GM12878 (cell line): Measurements from ENCODE around the gene ZKSCAN5. TPM values are rescaled to one million over a fixed set of nuclear protein-coding genes. Genes with fewer than 3 reads are reported as not detected.

Experiments used
- ATAC-seq: fragments of 200-7000 bp; cut with Tn5 transposase; 3 replicates; pipeline ENCODE4 v1.9.1; 2020; ENCODE audit warnings: mild to moderate bottlenecking, moderate library complexity
- BruUV-seq: library from RNA; stranded (reverse); fragments of 400-500 nt; replicated peaks from 2 replicates; lab custom pipeline; 2021; lab: Mats Ljungman, UMichigan
- CTCF ChIA-PET: fragments of 300-600 bp; sonication (Branson Sonifier 250); formaldehyde crosslinking; extraction: SDS; loops from one replicate; lab custom pipeline; 2021; ENCODE audit warnings: inconsistent platforms; lab: Yijun Ruan, JAX
- POLR2A ChIA-PET: fragments of 350-600 bp; formaldehyde crosslinking; extraction: SDS; loops from one replicate; lab custom pipeline; 2021; ENCODE audit warnings: inconsistent platforms; lab: Charles Lee
- RAD21 ChIA-PET: fragments of 300-600 bp; sonication (Branson Sonifier 250); formaldehyde crosslinking; loops from one replicate; lab custom pipeline; 2023; ENCODE audit warnings: antibody characterized with exemption; ENCODE audit not compliant: unreplicated experiment; lab: Charles Lee
- SMC1A ChIA-PET: fragments of 300-600 bp; sonication (Branson Sonifier 250); formaldehyde crosslinking; loops from one replicate; lab custom pipeline; 2023; ENCODE audit not compliant: unreplicated experiment, uncharacterized antibody; lab: Charles Lee
- DNase-seq: peaks from one replicate; pipeline ENCODE4 v3.0.0-alpha.2; 2011; ENCODE audit warnings: low read depth, low spot score
- FAIRE-seq: peaks from 3 replicates; lab custom pipeline; 2011; peaks lifted over from hg19 to GRCh38; lab: Jason Lieb, UNC
- H2AFZ ChIP-seq: 2 replicates; pipeline ENCODE4 v1.6.0; 2011; ENCODE audit warnings: low read depth, low read length, control low read depth; ENCODE audit not compliant: control insufficient read depth
- H3K27ac ChIP-seq: 2 replicates; pipeline ENCODE4 v1.5.1; 2011; ENCODE audit warnings: control low read depth; ENCODE audit not compliant: control insufficient read depth, insufficient read depth
- H3K27me3 ChIP-seq, 2 experiments: replicated peaks in 1 of 2; 2 replicates each; pipeline versions ENCODE4 v1.6.0 to v1.6.1; 2011; ENCODE audit warnings: low read length in 1 of 2; ENCODE audit not compliant: control insufficient read depth in 2 of 2, insufficient read depth in 2 of 2
- H3K36me3 ChIP-seq, 2 experiments: 2 replicates each; pipeline ENCODE4 v1.5.1; 2011; ENCODE audit warnings: low read length in 1 of 2; ENCODE audit not compliant: control insufficient read depth in 2 of 2, insufficient read depth in 2 of 2
- H3K4me1 ChIP-seq: 2 replicates; pipeline ENCODE4 v1.6.1; 2011; ENCODE audit warnings: mild to moderate bottlenecking, low read length, moderate library complexity, mixed read lengths; ENCODE audit not compliant: control insufficient read depth, insufficient read depth
- H3K4me2 ChIP-seq: 2 replicates; pipeline ENCODE4 v1.6.0; 2011; ENCODE audit warnings: control low read depth; ENCODE audit not compliant: control insufficient read depth, insufficient read depth
- H3K4me3 ChIP-seq: fragments of 200-600 bp; sonication (generic); 2 replicates; pipeline ENCODE4 v1.5.1; 2016
- H3K79me2 ChIP-seq: 2 replicates; pipeline ENCODE4 v1.6.0; 2011; ENCODE audit warnings: low read length; ENCODE audit not compliant: control insufficient read depth, insufficient read depth
- H3K9ac ChIP-seq: 2 replicates; pipeline ENCODE4 v1.8.0; 2011; ENCODE audit warnings: low read length, control low read depth, mixed read lengths; ENCODE audit not compliant: control insufficient read depth, insufficient read depth
- H3K9me3 ChIP-seq: replicated peaks from 3 replicates; pipeline ENCODE4 v1.5.1; 2011; ENCODE audit warnings: mild to moderate bottlenecking, low read length; ENCODE audit not compliant: control insufficient read depth, insufficient read depth
- H4K20me1 ChIP-seq: 2 replicates; pipeline ENCODE4 v1.6.0; 2011; ENCODE audit not compliant: control insufficient read depth, insufficient read depth
- ATF7 ChIP-seq: fragments of 450-650 bp; IDR thresholded peaks from 2 replicates; pipeline ENCODE4 v1.6.1; 2016; ENCODE audit warnings: low read depth, mild to moderate bottlenecking
- BCL11A ChIP-seq: IDR thresholded peaks from 2 replicates; pipeline ENCODE4 v1.6.1; 2011; ENCODE audit warnings: low read depth, low read length
- CBFB ChIP-seq: IDR thresholded peaks from 2 replicates; pipeline ENCODE4 v1.6.1; 2016; ENCODE audit warnings: antibody characterized with exemption, low read depth
- EED ChIP-seq: sonication (generic); IDR thresholded peaks from 2 replicates; pipeline ENCODE4 v1.6.1; 2016; ENCODE audit warnings: antibody characterized with exemption, low read depth
- HCFC1 ChIP-seq: fragments of 150-350 bp; IDR thresholded peaks from 2 replicates; pipeline ENCODE4 v1.6.1; 2014; ENCODE audit warnings: low read length
- PKNOX1 ChIP-seq: fragments of 450-650 bp; IDR thresholded peaks from 2 replicates; pipeline ENCODE4 v1.6.1; 2016; ENCODE audit warnings: mild to moderate bottlenecking
- PML ChIP-seq: IDR thresholded peaks from 2 replicates; pipeline ENCODE4 v1.6.1; 2012; ENCODE audit warnings: low read length, inconsistent platforms
- POLR2AphosphoS2 ChIP-seq: IDR thresholded peaks from 2 replicates; pipeline ENCODE4 v1.6.1; 2011; ENCODE audit warnings: low read depth, mild to moderate bottlenecking, low read length, improper control_type of control experiment, moderate library complexity
- RBBP5 ChIP-seq: fragments of 200-600 bp; sonication (generic); conservative IDR thresholded peaks from 2 replicates; pipeline ENCODE4 v1.6.1; 2016
- SIX5 ChIP-seq: IDR thresholded peaks from 2 replicates; pipeline ENCODE4 v1.6.1; 2011; ENCODE audit warnings: mild to moderate bottlenecking, low read depth, low read length, moderate library complexity; ENCODE audit not compliant: severe bottlenecking
- USF1 ChIP-seq: IDR thresholded peaks from 2 replicates; pipeline ENCODE4 v1.6.1; 2011; ENCODE audit warnings: borderline replicate concordance, low read depth, mild to moderate bottlenecking, moderate library complexity, mixed read lengths, low read length; ENCODE audit not compliant: insufficient read depth; ENCODE audit errors: extremely low read length
- ZBTB11 ChIP-seq: fragments of 450-650 bp; formaldehyde crosslinking; IDR thresholded peaks from 2 replicates; pipeline ENCODE4 v1.5.0; 2022; ENCODE audit warnings: mild to moderate bottlenecking, missing genetic modification characterization
- WGBS: methylation state at CpG from one replicate; pipeline ENCODE4 v1.1.6; 2016; ENCODE audit warnings: low lambda C conversion rate; ENCODE audit not compliant: insufficient replicate concordance, insufficient coverage; ENCODE audit errors: missing lambda C conversion rate; 5-methylcytosine and 5-hydroxymethylcytosine counted together
- in situ Hi-C: fragments of 300-500 bp; cut with MboI; formaldehyde crosslinking; loops from 9 replicates; pipeline ENCODE4 v1.14.3; 2018; ENCODE audit warnings: mixed read lengths
- intact Hi-C: fragments of 100-400 bp; cut with micrococcal nuclease; formaldehyde crosslinking; loops from one replicate; pipeline ENCODE4 v1.14.2; 2022; ENCODE audit not compliant: unreplicated experiment
- polyA plus RNA-seq, 11 experiments: library from polyadenylated mRNA; depleted of rRNA in 4 of 11; unstranded in 6 of 11; stranded (reverse) in 5 of 11; fragments of >200 nt; fragmentation: Nextera tagmentation in 4 of 11; fragmentation: Illumina TruSeq in 1 of 11; extraction: Ambion mirVana in 4 of 11; extraction: Trizol in 1 of 11; gene quantifications; 1 replicate in 1 of 11; 2 replicates in 10 of 11; pipeline versions ENCODE4 v1.2.1 to v1.2.3, GENCODE V29; 2011 to 2016; ENCODE audit warnings: inconsistent platforms in 2 of 11, missing spikeins in 2 of 11, low read depth in 1 of 11
- total RNA-seq, 4 experiments: library from RNA; depleted of rRNA in 3 of 4; stranded (reverse); fragments of >200 nt in 3 of 4; fragmentation: Illumina TruSeq in 1 of 4; extraction: Trizol in 1 of 4; gene quantifications; 2 replicates each; pipeline versions ENCODE4 v1.2.1 to v1.2.3, GENCODE V29; 2013 to 2021

ZKSCAN5 gene
- total and polyA plus RNA-seq, 10 of the 15 experiments (the other 5 are each of a cell fraction or from before 2014, with no cell fraction given), result 2.5 to 10.1 (median 7.7) TPM

- ChIA-PET CTCF (no interaction called here), RAD21 (no interaction called here), POLR2A (no interaction called here), SMC1A (no interaction called here)
- no peaks in the 10 kb centered on the region for H4K20me1 ChIP-seq
- H3K4me2 ChIP-seq, result no peak overlapping the region
- TF ChIP-seq EED (no peak), PML (no peak), HCFC1 (no peak), BCL11A (no peak), SIX5 (no peak), ZBTB11 (CRISPR knock-in tag) (no peak), USF1 (no peak), POLR2AphosphoS2 (no peak), CBFB (no peak), ATF7 (no peak), RBBP5 (no peak), PKNOX1 (no peak)
- H3K27ac ChIP-seq, result no peak overlapping the region
- no peak overlapping the region for H3K4me3 ChIP-seq
- FAIRE-seq (no peak), DNase-seq (no peak), ATAC-seq (no peak)
- peaks cover 0 to 10% of the 10 kb centered on the region in 2 experiments; a peak in 2 of 4 replicates for H3K36me3 ChIP-seq
- H3K9me3 ChIP-seq, result no peaks in the 10 kb centered on the region; the same call in 2 of the 3 replicates
- H3K27me3 ChIP-seq, result no peaks in the 10 kb centered on the region
- in situ Hi-C loops (no loop called here), intact Hi-C loops (loop anchor here (2.0 kb wide), 1 partner anchor 48 kb away; the partner anchor contains the start of gene ZKSCAN5)
- H3K9ac ChIP-seq, result no peak overlapping the region
- 96% methylated on average over 4 of the region's 4 CpGs for WGBS
- BruUV-seq, result no TSS peak
- 0 out of 2 replicates have a peak, but pooled peaks cover 3% of the 10 kb centered on the region for H3K4me1 ChIP-seq
- H2AFZ ChIP-seq, result no peak overlapping the region
- H3K79me2 ChIP-seq, result peaks cover 28% of the 10 kb centered on the region
Observed at GRCh38 chr7:99553039-99553438, 48.6 kb downstream of the ZKSCAN5 start.
